ENCODE results near the gene USP12.

The USP12 gene

GRCh38 chr13:27041341-27041740 lies 130.3 kb downstream of the USP12 start:
- DNase-seq = no peak
- no peak for TF ChIP-seq CTCF (IDR thresholded peaks at IDR 0.05)
- Mint-ChIP-seq H3K4me3 (no peak overlapping the region), H3K4me1 (peaks cover 36% of the 10 kb centered on the region), H3K27me3 (ENCODE audit: low read depth, poor library complexity) (peaks cover 20% of the 10 kb centered on the region), H3K9me3 (no peaks in the 10 kb centered on the region), H3K36me3 (ENCODE audit: low read depth) (no peaks in the 10 kb centered on the region), H3K27ac (peak overlapping the region; percentile 9)

- Mint-ChIP-seq H3K27ac (no peak overlapping the region), H3K9me3 (no peaks in the 10 kb centered on the region), H3K4me1 (peaks cover 41% of the 10 kb centered on the region), H3K27me3 (ENCODE audit: low read depth, poor library complexity) (peaks cover 26% of the 10 kb centered on the region), H3K4me3 (peak overlapping the region; percentile 29), H3K36me3 (ENCODE audit: low read depth) (no peaks in the 10 kb centered on the region)
- TF ChIP-seq CTCF (IDR thresholded peaks at IDR 0.05) = no peak
- no peak for DNase-seq
These were observed 130.8 kb downstream of the USP12 start for GRCh38 chr13:27040826-27041108.

- no peak for DNase-seq
- peaks cover 39% of the 10 kb centered on the region for H3K27me3 Mint-ChIP-seq (ENCODE audit: low read depth, poor library complexity)
- no peak overlapping the region for H3K27ac Mint-ChIP-seq
- TF ChIP-seq CTCF (IDR thresholded peaks at IDR 0.05) = no peak
- no peaks in the 10 kb centered on the region for H3K9me3 Mint-ChIP-seq
- peaks cover 54% of the 10 kb centered on the region for H3K4me1 Mint-ChIP-seq
- no peak overlapping the region for H3K4me3 Mint-ChIP-seq
- H3K36me3 Mint-ChIP-seq (ENCODE audit: low read depth) = no peaks in the 10 kb centered on the region
These were observed 132.4 kb downstream of the USP12 start for GRCh38 chr13:27039171-27039701.

- Mint-ChIP-seq H3K27me3 (ENCODE audit: low read depth, poor library complexity) (peaks cover 43% of the 10 kb centered on the region), H3K9me3 (no peaks in the 10 kb centered on the region), H3K4me1 (peaks cover 54% of the 10 kb centered on the region), H3K27ac (no peak overlapping the region), H3K36me3 (ENCODE audit: low read depth) (no peaks in the 10 kb centered on the region), H3K4me3 (no peak overlapping the region)
- DNase-seq = no peak
- no peak for TF ChIP-seq CTCF (IDR thresholded peaks at IDR 0.05)
These were observed 133.3 kb downstream of the USP12 start for GRCh38 chr13:27038323-27038722.

- DNase-seq = no peak
- Mint-ChIP-seq H3K4me3 (no peak overlapping the region), H3K4me1 (peaks cover 47% of the 10 kb centered on the region), H3K9me3 (no peaks in the 10 kb centered on the region), H3K27me3 (ENCODE audit: low read depth, poor library complexity) (peaks cover 36% of the 10 kb centered on the region), H3K36me3 (ENCODE audit: low read depth) (no peaks in the 10 kb centered on the region), H3K27ac (no peak overlapping the region)
- TF ChIP-seq CTCF (IDR thresholded peaks at IDR 0.05) = no peak
These were observed 134.0 kb downstream of the USP12 start for GRCh38 chr13:27037571-27037970.

GRCh38 chr13:27037171-27037570 lies 134.4 kb downstream of the USP12 start:
- H3K36me3 Mint-ChIP-seq (ENCODE audit: low read depth) = no peaks in the 10 kb centered on the region
- H3K4me3 Mint-ChIP-seq = no peak overlapping the region
- H3K27ac Mint-ChIP-seq = no peak overlapping the region
- no peak for TF ChIP-seq CTCF (IDR thresholded peaks at IDR 0.05)
- H3K27me3 Mint-ChIP-seq (ENCODE audit: low read depth, poor library complexity) = peaks cover 37% of the 10 kb centered on the region
- peaks cover 47% of the 10 kb centered on the region for H3K4me1 Mint-ChIP-seq
- H3K9me3 Mint-ChIP-seq = no peaks in the 10 kb centered on the region
- no peak for DNase-seq

Measured in nephron progenitor cell (in vitro differentiated cells).